Measurements from ENCODE around the gene GALE. TPM values are rescaled to one million over a fixed set of nuclear protein-coding genes. Genes with fewer than 3 reads are reported as not detected.
"Not testable (repeated sequence)": the region's sequence is repeated elsewhere in the genome, so short reads cannot be mapped to it uniquely, and the experiment has no call there.

The GALE gene
- total RNA-seq, 2 experiments from 2014 or later = 48.6 to 51.8 TPM

GRCh38 chr1:23824711-23825075, 24.1 kb upstream of the GALE start:
- H3K27ac Mint-ChIP-seq = peak overlapping the region; percentile 93
- peaks cover 17% of the 10 kb centered on the region for H3K4me1 Mint-ChIP-seq
- DNase-seq = no peak
- no peaks in the 10 kb centered on the region for H3K9me3 Mint-ChIP-seq
- no peaks in the 10 kb centered on the region for H3K27me3 Mint-ChIP-seq
- no peaks in the 10 kb centered on the region for H3K36me3 Mint-ChIP-seq
- H3K4me3 Mint-ChIP-seq = peak overlapping the region; percentile 92

GRCh38 chr1:23823767-23824166, 23.2 kb upstream of the GALE start:
- Mint-ChIP-seq H3K4me3 (peak overlapping the region; percentile 92), H3K36me3 (no peaks in the 10 kb centered on the region), H3K27me3 (no peaks in the 10 kb centered on the region), H3K27ac (no peak overlapping the region), H3K9me3 (no peaks in the 10 kb centered on the region), H3K4me1 (peaks cover 17% of the 10 kb centered on the region)
- no peak for DNase-seq

- Mint-ChIP-seq H3K27ac (no peak overlapping the region), H3K36me3 (peaks cover 3% of the 10 kb centered on the region), H3K4me1 (peaks cover 1% of the 10 kb centered on the region), H3K9me3 (no peaks in the 10 kb centered on the region), H3K4me3 (no peak overlapping the region), H3K27me3 (no peaks in the 10 kb centered on the region)
- no peak for DNase-seq
These were observed 17.1 kb upstream of the GALE start for GRCh38 chr1:23817633-23818032.

- Mint-ChIP-seq H3K27ac (no peak overlapping the region), H3K4me1 (peaks cover 1% of the 10 kb centered on the region), H3K27me3 (no peaks in the 10 kb centered on the region), H3K4me3 (no peak overlapping the region), H3K9me3 (no peaks in the 10 kb centered on the region), H3K36me3 (peaks cover 3% of the 10 kb centered on the region)
- no peak for DNase-seq
These were observed 16.4 kb upstream of the GALE start for GRCh38 chr1:23816906-23817305.

GRCh38 chr1:23816361-23816760, 15.8 kb upstream of the GALE start:
- no peaks in the 10 kb centered on the region for H3K27me3 Mint-ChIP-seq
- no peak for DNase-seq
- H3K36me3 Mint-ChIP-seq = peaks cover 3% of the 10 kb centered on the region
- H3K9me3 Mint-ChIP-seq = no peaks in the 10 kb centered on the region
- H3K27ac Mint-ChIP-seq = no peak overlapping the region
- peaks cover 1% of the 10 kb centered on the region for H3K4me1 Mint-ChIP-seq
- no peak overlapping the region for H3K4me3 Mint-ChIP-seq

- peaks cover 6% of the 10 kb centered on the region for H3K4me1 Mint-ChIP-seq
- DNase-seq = no peak
- H3K9me3 Mint-ChIP-seq = no peaks in the 10 kb centered on the region
- H3K36me3 Mint-ChIP-seq = peaks cover 3% of the 10 kb centered on the region
- H3K27ac Mint-ChIP-seq = no peak overlapping the region
- H3K27me3 Mint-ChIP-seq = no peaks in the 10 kb centered on the region
- no peak overlapping the region for H3K4me3 Mint-ChIP-seq
These were observed 13.5 kb upstream of the GALE start for GRCh38 chr1:23814016-23814415.

- Mint-ChIP-seq H3K4me3 (no peak overlapping the region), H3K4me1 (peaks cover 5% of the 10 kb centered on the region), H3K9me3 (no peaks in the 10 kb centered on the region), H3K27ac (no peak overlapping the region), H3K27me3 (no peaks in the 10 kb centered on the region), H3K36me3 (no peaks in the 10 kb centered on the region)
- peak; percentile 54 for DNase-seq
These were observed 10.4 kb upstream of the GALE start for GRCh38 chr1:23810818-23811540.

- peak; percentile 82 for DNase-seq
- H3K36me3 Mint-ChIP-seq = no peaks in the 10 kb centered on the region
- H3K27me3 Mint-ChIP-seq = no peaks in the 10 kb centered on the region
- no peak overlapping the region for H3K27ac Mint-ChIP-seq
- no peak overlapping the region for H3K4me3 Mint-ChIP-seq
- H3K4me1 Mint-ChIP-seq = peaks cover 5% of the 10 kb centered on the region
- H3K9me3 Mint-ChIP-seq = no peaks in the 10 kb centered on the region
These were observed 9.2 kb upstream of the GALE start for GRCh38 chr1:23809751-23810171.

GRCh38 chr1:23807453-23807852, 6.9 kb upstream of the GALE start:
- Mint-ChIP-seq H3K4me1 (peaks cover 5% of the 10 kb centered on the region), H3K27ac (no peak overlapping the region), H3K9me3 (no peaks in the 10 kb centered on the region), H3K27me3 (no peaks in the 10 kb centered on the region), H3K4me3 (no peak overlapping the region), H3K36me3 (no peaks in the 10 kb centered on the region)
- no peak for DNase-seq

GRCh38 chr1:23806280-23806679, 5.7 kb upstream of the GALE start:
- no peak overlapping the region for H3K27ac Mint-ChIP-seq
- no peaks in the 10 kb centered on the region for H3K27me3 Mint-ChIP-seq
- H3K9me3 Mint-ChIP-seq = no peaks in the 10 kb centered on the region
- H3K4me1 Mint-ChIP-seq = peaks cover 9% of the 10 kb centered on the region
- no peaks in the 10 kb centered on the region for H3K36me3 Mint-ChIP-seq
- DNase-seq = no peak
- no peak overlapping the region for H3K4me3 Mint-ChIP-seq

GRCh38 chr1:23805025-23805424, 4.5 kb upstream of the GALE start:
- no peaks in the 10 kb centered on the region for H3K27me3 Mint-ChIP-seq
- peaks cover 9% of the 10 kb centered on the region for H3K4me1 Mint-ChIP-seq
- H3K4me3 Mint-ChIP-seq = no peak overlapping the region
- H3K9me3 Mint-ChIP-seq = no peaks in the 10 kb centered on the region
- no peak for DNase-seq
- no peaks in the 10 kb centered on the region for H3K36me3 Mint-ChIP-seq
- H3K27ac Mint-ChIP-seq = peak overlapping the region; percentile 34

GRCh38 chr1:23804183-23804835, 3.8 kb upstream of the GALE start:
- H3K27ac Mint-ChIP-seq = no peak overlapping the region
- peaks cover 9% of the 10 kb centered on the region for H3K4me1 Mint-ChIP-seq
- H3K4me3 Mint-ChIP-seq = no peak overlapping the region
- H3K9me3 Mint-ChIP-seq = no peaks in the 10 kb centered on the region
- no peak for DNase-seq
- no peaks in the 10 kb centered on the region for H3K27me3 Mint-ChIP-seq
- no peaks in the 10 kb centered on the region for H3K36me3 Mint-ChIP-seq

- Mint-ChIP-seq H3K4me1 (peaks cover 15% of the 10 kb centered on the region), H3K4me3 (no peak overlapping the region), H3K9me3 (no peaks in the 10 kb centered on the region), H3K27me3 (no peaks in the 10 kb centered on the region), H3K36me3 (peaks cover 1% of the 10 kb centered on the region), H3K27ac (no peak overlapping the region)
- DNase-seq = no peak
These were observed 3.1 kb upstream of the GALE start for GRCh38 chr1:23803674-23804073.

GRCh38 chr1:23802809-23803342, 2.3 kb upstream of the GALE start:
- peaks cover 16% of the 10 kb centered on the region for H3K4me1 Mint-ChIP-seq
- not testable (repeated sequence) for H3K27ac Mint-ChIP-seq, H3K9me3 Mint-ChIP-seq, H3K27me3 Mint-ChIP-seq, H3K36me3 Mint-ChIP-seq, DNase-seq, H3K4me3 Mint-ChIP-seq

GRCh38 chr1:23801876-23802275, 1.3 kb upstream of the GALE start:
- H3K27ac Mint-ChIP-seq = no peak overlapping the region
- H3K36me3 Mint-ChIP-seq = peaks cover 6% of the 10 kb centered on the region
- H3K9me3 Mint-ChIP-seq = no peaks in the 10 kb centered on the region
- H3K4me3 Mint-ChIP-seq = peak overlapping the region; percentile 53
- H3K27me3 Mint-ChIP-seq = no peaks in the 10 kb centered on the region
- DNase-seq = no peak
- H3K4me1 Mint-ChIP-seq = peaks cover 16% of the 10 kb centered on the region

GRCh38 chr1:23801338-23801748, 789 bp upstream of the GALE start:
- Mint-ChIP-seq H3K4me3 (peak overlapping the region; percentile 98), H3K4me1 (peaks cover 16% of the 10 kb centered on the region), H3K27ac (peak overlapping the region; percentile 77), H3K9me3 (no peaks in the 10 kb centered on the region), H3K27me3 (no peaks in the 10 kb centered on the region), H3K36me3 (peaks cover 6% of the 10 kb centered on the region)
- no peak for DNase-seq

Measured in activated naive CD8-positive, alpha-beta T cell treated with anti-CD3 and anti-CD28 coated beads for 36 hours (primary cell).